Psoas muscle (tissue), 8 donors: ENCODE measurements around the gene NEURL1B. TPM values are rescaled to one million over a fixed set of nuclear protein-coding genes. Genes with fewer than 3 reads are reported as not detected.

ENCODE experiments used
- ATAC-seq, 4 donors: fragments of 200-7000 bp; cut with Tn5 transposase; one replicate each; pipeline ENCODE4 v1.9.1; 2020; ENCODE audit warnings: moderate library complexity in 3 of 4, mild to moderate bottlenecking in 2 of 4
- DNase-seq, 2 donors: peaks; one replicate each; pipeline ENCODE4 v3.0.0-alpha.2; 2020
- H3K27ac ChIP-seq: fragments of 200-600 bp; one replicate; pipeline ENCODE4 v1.8.0; 2022
- H3K27me3 ChIP-seq, 3 donors: fragments of 200-600 bp in 1 of 3; one replicate each; pipeline versions ENCODE4 v1.6.1 to v1.8.0; 2013 to 2022; ENCODE audit warnings: low read length in 2 of 3, mild to moderate bottlenecking in 2 of 3, moderate library complexity in 1 of 3; ENCODE audit not compliant: insufficient read depth in 3 of 3
- H3K36me3 ChIP-seq, 2 donors: fragments of 200-600 bp in 1 of 2; one replicate each; pipeline versions ENCODE4 v1.6.1 to v1.8.0; 2013 to 2022; ENCODE audit warnings: low read depth in 1 of 2, mild to moderate bottlenecking in 1 of 2, moderate library complexity in 1 of 2; ENCODE audit not compliant: insufficient read depth in 1 of 2
- H3K4me1 ChIP-seq: fragments of 200-600 bp; one replicate; pipeline ENCODE4 v1.8.0; 2022
- H3K4me3 ChIP-seq: fragments of 200-600 bp; one replicate; pipeline ENCODE4 v1.8.0; 2022; ENCODE audit warnings: mild to moderate bottlenecking
- H3K9me3 ChIP-seq: fragments of 200-600 bp; one replicate; pipeline ENCODE4 v1.8.0; 2022
- CTCF ChIP-seq: fragments of 200-600 bp; IDR thresholded peaks from one replicate; pipeline ENCODE4 v1.8.0; 2022; ENCODE audit warnings: antibody characterized with exemption
- WGBS, 3 donors: extraction: QIAGEN DNeasy Blood & Tissue Kit; methylation state at CpG; one replicate each; pipeline versions ENCODE4 v1.1.6 to v1.1.7; 2013; 5-methylcytosine and 5-hydroxymethylcytosine counted together
- intact Hi-C, 2 donors: fragments of 100-400 bp; cut with DNase I; formaldehyde crosslinking; loops; one replicate each; pipeline versions ENCODE4 v1.11.0 to v1.14.2; 2022
- polyA plus RNA-seq, 3 donors: library from polyadenylated mRNA; stranded (reverse); fragments of 200-250 nt; gene quantifications; one replicate each; pipeline ENCODE4 v1.2.3, GENCODE V29; 2013
- total RNA-seq, 4 donors: library from RNA; stranded (reverse); fragmentation: NEBNext Ultra II Directional in 2 of 4; extraction: Animal tissue kit (Norgen Biotek cat#: 25700) in 2 of 4; gene quantifications; one replicate each; pipeline versions ENCODE4 v1.2.1 to v1.2.4, GENCODE V29; 2021 to 2023
- donor health status: healthy with polysubstance abuse.
- donor health status: DM: no; HTN: no; CAD: no; lungs with moderate emphysema.
- donor health status: Bipolar disorder and iron deficiency.
- donor health status: healthy.
- donor health status: DM: yes; HTN: yes; CAD: no.
- donor health status: DM: no; HTN: no; CAD: no.
- donor health status: DM: no; HTN: no; CAD: no.
- donor health status: DM: yes; HTN: yes; CAD: no.

NEURL1B gene
- total and polyA plus RNA-seq, 7 donors = 8.0 to 20.4 (median 13.7) TPM

- Histone ChIP-seq H3K36me3 (no peaks in the 10 kb centered on the region), H3K4me3 (no peak overlapping the region), H3K27me3 (no peaks in the 10 kb centered on the region), H3K9me3 (no peaks in the 10 kb centered on the region), H3K27ac (peak overlapping the region; percentile 61), H3K4me1 (peaks cover 9% of the 10 kb centered on the region)
- TF ChIP-seq CTCF = no peak
- DNase-seq (peak in 1 of 2 donors; percentile 50), ATAC-seq (no peak)
- intact Hi-C loops = loop anchor here (1.0 to 5.0 kb wide), 4 partner anchors 53 to 233 kb away; partner anchors contain the start of gene NEURL1B (in 1 of the 2)
- 43 to 57% (median 45%) methylated on average over 14 of the region's 14 CpGs for WGBS, 3 donors
Observed at GRCh38 chr5:172695232-172696054, 54.4 kb downstream of the NEURL1B start.

DNA sequence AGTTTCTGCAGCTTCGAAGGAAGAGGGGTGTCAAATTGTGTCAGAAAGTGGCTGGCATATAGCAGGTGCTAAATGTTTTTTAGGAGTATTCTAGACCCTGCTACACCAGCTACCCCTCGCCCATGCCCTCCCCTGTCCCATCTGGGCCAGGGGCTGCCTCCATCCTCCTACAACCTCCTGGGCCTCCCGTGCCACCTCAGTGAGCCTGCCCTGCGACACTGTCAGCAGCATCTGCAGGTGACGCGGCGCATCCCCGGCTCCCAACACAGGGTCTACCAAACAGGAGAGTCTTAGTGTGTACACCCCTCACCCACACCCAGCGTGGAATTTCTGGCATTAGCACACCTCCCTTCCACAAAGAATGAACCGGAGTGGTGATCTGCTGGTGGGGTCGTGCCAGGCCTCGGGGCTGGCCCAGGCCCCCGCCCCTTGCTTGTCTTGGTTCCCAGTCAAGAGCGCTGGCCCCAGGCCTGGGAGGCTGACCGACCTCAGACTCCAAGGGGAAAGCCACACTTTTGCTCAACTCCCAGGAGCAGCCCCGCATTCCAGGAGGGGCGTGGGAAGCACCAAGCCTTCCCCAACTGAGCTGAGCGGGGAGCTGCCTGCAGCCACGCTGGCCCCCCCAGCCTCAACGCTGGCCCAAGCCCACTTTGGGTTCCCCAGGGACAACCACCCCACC is 55.2 kb downstream of the NEURL1B start:
- Histone ChIP-seq H3K4me3 (peak overlapping the region; percentile 68), H3K27me3 (no peaks in the 10 kb centered on the region), H3K9me3 (no peaks in the 10 kb centered on the region), H3K36me3 (no peaks in the 10 kb centered on the region), H3K27ac (peak overlapping the region; percentile 61), H3K4me1 (peaks cover 9% of the 10 kb centered on the region)
- intact Hi-C loops = loop anchor here (2.0 to 5.0 kb wide), 3 partner anchors 54 to 234 kb away; partner anchors contain the start of gene NEURL1B (in 1 of the 2)
- DNase-seq = peak; percentile 65 to 74
- WGBS, 3 donors = 50 to 65% (median 56%) methylated on average over 20 of the region's 20 CpGs
- no peak for TF ChIP-seq CTCF
- ATAC-seq = peak in 3 of 4 donors; percentile 8 to 37 (median 33)

DNA sequence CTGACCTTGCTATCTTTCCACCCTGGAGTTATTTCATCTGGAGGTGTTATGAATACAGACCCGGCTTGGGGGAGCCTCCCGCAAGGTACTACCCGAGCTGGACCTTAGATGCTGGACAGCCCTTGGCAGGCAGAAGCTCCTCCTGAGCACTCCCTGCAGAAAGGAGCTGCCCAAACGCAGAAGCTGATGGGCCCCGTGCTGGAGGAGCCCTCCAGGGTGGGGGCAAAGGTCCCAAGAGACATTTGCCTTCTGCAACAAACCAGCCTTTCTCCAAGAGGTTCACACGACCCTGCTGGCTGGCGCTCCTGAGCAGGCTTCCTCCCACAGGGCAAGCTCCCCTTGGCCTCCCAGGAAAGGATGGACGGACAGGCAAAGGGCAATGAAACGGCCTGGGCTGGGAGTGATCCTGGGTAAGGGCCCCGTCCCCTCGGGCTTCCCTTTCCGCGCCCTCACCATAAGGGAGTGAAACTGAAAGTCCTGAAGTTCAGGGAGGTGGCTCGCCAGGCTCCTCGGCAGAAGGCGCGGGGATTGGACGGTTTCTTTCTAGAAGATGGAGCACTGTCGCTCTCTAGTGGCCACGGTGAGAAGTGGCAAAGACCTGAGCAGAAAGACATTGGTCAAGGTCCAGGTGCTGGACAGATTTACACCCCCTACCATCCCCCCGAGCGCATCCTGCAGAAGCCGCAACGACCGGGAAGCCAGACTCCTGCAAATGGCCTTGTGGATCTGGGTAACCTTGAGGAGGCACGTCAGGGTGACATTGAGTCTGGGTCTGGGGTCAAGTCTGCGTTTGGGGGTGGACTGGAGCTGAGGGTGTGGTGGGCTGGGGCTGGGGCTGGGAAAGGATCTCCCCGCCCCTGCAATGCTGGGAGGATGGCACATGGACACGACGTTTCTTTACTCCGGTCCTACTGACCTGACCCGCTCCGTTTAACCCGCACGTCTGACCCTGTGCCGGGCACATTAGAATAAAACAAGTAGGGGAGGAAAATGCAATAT is 56.4 kb downstream of the NEURL1B start:
- peak overlapping the region; percentile 68 for H3K4me3 ChIP-seq
- intact Hi-C loops = loop anchor here (1.0 to 5.0 kb wide), 4 partner anchors 55 to 235 kb away; partner anchors contain the start of gene NEURL1B (in 1 of the 2)
- H3K36me3 ChIP-seq = no peaks in the 10 kb centered on the region
- ATAC-seq = peak; percentile 82 to 86 (median 84)
- H3K27ac ChIP-seq = peak overlapping the region; percentile 61
- DNase-seq = peak; percentile 85 to 91
- WGBS, 3 donors = 16 to 18% (median 17%) methylated on average over 36 of the region's 36 CpGs
- H3K4me1 ChIP-seq = peaks cover 9% of the 10 kb centered on the region
- no peaks in the 10 kb centered on the region for H3K9me3 ChIP-seq
- TF ChIP-seq CTCF = peak; percentile 91
- no peaks in the 10 kb centered on the region for H3K27me3 ChIP-seq

GRCh38 chr5:172699423-172699822 is 58.4 kb downstream of the NEURL1B start:
- peak; percentile 54 to 72 for DNase-seq
- Histone ChIP-seq H3K4me1 (peaks cover 9% of the 10 kb centered on the region), H3K27me3 (no peaks in the 10 kb centered on the region), H3K27ac (no peak overlapping the region), H3K4me3 (no peak overlapping the region), H3K36me3 (no peaks in the 10 kb centered on the region), H3K9me3 (no peaks in the 10 kb centered on the region)
- intact Hi-C loops = loop anchor here (5.0 kb wide), 2 partner anchors 57 to 237 kb away; partner anchors contain the start of gene NEURL1B (in 1 of the 2)
- TF ChIP-seq CTCF = no peak
- ATAC-seq = peak in 1 of 4 donors; percentile 21
- 48 to 70% (median 54%) methylated on average over 6 of the region's 6 CpGs for WGBS, 3 donors
